Measurements from ENCODE around the gene MARK3. TPM values are rescaled to one million over a fixed set of nuclear protein-coding genes. Genes with fewer than 3 reads are reported as not detected.

The MARK3 gene
- total and polyA plus RNA-seq, 10 of the 15 experiments (the other 5 are each of a cell fraction or from before 2014, with no cell fraction given): 10.7 to 75.1 (median 41.4) TPM

DNA sequence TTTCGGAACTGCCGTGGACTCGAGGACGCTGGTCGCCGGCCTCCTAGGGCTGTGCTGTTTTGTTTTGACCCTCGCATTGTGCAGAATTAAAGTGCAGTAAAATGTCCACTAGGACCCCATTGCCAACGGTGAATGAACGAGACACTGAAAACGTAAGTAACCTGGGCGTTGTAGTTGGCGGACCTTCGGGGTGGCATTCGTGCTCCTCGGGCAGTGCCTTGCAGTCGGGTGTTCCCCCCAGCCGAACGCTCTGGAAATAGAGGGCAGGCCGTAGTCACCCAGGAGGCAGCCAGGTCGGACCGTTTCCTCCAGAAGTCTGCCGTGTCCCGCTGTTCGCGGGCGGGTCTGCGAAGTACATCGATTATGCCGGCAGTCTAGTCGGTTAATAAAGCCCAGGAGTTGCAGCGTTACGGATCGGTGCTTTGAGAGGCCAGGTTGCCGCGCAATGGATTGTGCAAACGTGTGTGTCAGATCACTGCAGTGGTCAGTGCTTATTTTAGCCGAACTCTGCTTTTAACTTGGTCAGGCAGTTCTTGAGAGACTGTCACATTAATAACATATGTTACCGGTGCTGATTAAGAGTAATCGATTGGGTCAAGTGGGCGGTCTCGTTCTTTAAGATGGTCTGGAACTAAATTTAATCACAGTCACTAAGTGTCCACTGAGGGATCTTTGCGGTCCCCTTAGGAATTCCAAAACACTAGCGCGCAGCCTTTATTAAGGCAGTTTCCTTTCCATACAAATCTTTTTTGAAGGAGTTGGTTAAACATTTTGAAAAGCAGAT, 906 bp downstream of the MARK3 start (continued):
- TF ChIP-seq, protein P1, sequence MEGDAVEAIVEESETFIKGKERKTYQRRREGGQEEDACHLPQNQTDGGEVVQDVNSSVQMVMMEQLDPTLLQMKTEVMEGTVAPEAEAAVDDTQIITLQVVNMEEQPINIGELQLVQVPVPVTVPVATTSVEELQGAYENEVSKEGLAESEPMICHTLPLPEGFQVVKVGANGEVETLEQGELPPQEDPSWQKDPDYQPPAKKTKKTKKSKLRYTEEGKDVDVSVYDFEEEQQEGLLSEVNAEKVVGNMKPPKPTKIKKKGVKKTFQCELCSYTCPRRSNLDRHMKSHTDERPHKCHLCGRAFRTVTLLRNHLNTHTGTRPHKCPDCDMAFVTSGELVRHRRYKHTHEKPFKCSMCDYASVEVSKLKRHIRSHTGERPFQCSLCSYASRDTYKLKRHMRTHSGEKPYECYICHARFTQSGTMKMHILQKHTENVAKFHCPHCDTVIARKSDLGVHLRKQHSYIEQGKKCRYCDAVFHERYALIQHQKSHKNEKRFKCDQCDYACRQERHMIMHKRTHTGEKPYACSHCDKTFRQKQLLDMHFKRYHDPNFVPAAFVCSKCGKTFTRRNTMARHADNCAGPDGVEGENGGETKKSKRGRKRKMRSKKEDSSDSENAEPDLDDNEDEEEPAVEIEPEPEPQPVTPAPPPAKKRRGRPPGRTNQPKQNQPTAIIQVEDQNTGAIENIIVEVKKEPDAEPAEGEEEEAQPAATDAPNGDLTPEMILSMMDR (IDR thresholded peaks at IDR 0.05 in 2 of 3, conservative IDR thresholded peaks at IDR 0.05 in 1 of 3; ENCODE audit: control insufficient read depth in 2 of 3, extremely low read depth in 1 of 3, insufficient read depth in 1 of 3, low read depth in 3 of 3, low read length in 3 of 3): no peak
- TF ChIP-seq PAX5 (IDR thresholded peaks at IDR 0.05; ENCODE audit: borderline replicate concordance, low read depth, low read length): peak; percentile 67; the same call in 1 of the 2 replicates
- TF ChIP-seq BCL11A (IDR thresholded peaks at IDR 0.05; ENCODE audit: low read depth, low read length): 0 out of 2 replicates have a peak, but pooled peaks have one; percentile 20
- no peak for TF ChIP-seq NFYB (IDR thresholded peaks at IDR 0.05; ENCODE audit: insufficient read depth, low read depth, low read length)

DNA sequence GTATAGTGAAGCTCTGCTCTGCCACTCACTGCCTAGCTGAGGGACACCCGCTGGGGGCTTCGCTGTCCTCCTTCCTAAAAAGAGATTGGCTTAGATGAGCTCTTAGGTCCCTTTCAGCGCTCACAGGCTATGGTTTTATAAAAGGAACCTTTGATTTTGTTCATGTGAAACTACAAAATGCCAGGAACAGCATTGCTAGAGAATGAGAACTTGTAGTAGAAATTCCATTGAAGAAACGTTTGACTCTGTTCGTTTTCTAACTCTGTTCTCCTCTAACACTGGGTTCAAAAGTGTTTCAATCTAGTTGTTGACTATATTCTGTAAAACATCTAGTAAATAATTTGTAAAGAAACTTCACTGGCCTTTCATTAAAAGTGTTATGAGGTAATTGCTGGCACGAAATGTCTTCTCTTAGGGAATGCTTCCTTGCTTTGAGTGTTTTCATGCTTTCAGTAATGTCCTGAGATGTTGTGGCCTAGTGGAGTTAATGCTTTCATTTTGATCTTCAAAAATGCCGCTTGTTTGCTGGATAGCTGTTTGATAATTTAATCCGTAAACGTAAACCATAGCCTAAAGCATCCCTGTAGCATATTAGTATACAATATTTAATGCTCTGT, 1.6 kb downstream of the MARK3 start:
- in situ Hi-C loops (cut with MboI): no loop called here

More for the DNA sequence above, 1.6 kb downstream of the MARK3 start:
- RAD21 ChIA-PET (ENCODE audit: unreplicated experiment): no interaction called here
- H3K79me2 ChIP-seq (ENCODE audit: control insufficient read depth, insufficient read depth, low read length): peaks cover 63% of the 10 kb centered on the region
- H3K36me3 ChIP-seq (ENCODE audit: control insufficient read depth in 2 of 2, insufficient read depth in 2 of 2, low read length in 1 of 2): no peaks in the 10 kb centered on the region
- H3K27ac ChIP-seq (ENCODE audit: control insufficient read depth, insufficient read depth): peak overlapping the region; percentile 86
- WGBS (ENCODE audit: insufficient coverage, insufficient replicate concordance, low lambda C conversion rate, missing lambda C conversion rate): 6% methylated on average over 9 of the region's 9 CpGs
- intact Hi-C loops (cut with micrococcal nuclease; ENCODE audit: unreplicated experiment): loop anchor here (5.0 kb wide), 1 partner anchor 55 kb away; the partner anchor contains the start of gene EIF5
- POLR2A ChIA-PET: interaction anchor here (0.7 kb wide), 1 partner anchor 40 kb away, joined by 3 read pairs; no protein-coding TSS in a partner anchor
- DNase-seq (ENCODE audit: low read depth, low spot score) (no peak), FAIRE-seq (peak; percentile 38), ATAC-seq (no peak)
- H2AFZ ChIP-seq (ENCODE audit: control insufficient read depth, low read depth, low read length): no peak overlapping the region
- CTCF ChIA-PET: interaction anchor here (1.0 to 1.7 kb wide), 4 partner anchors 13 to 55 kb away, joined by 3 to 5 read pairs (median 4); no protein-coding TSS in a partner anchor
- TF ChIP-seq, protein P2, sequence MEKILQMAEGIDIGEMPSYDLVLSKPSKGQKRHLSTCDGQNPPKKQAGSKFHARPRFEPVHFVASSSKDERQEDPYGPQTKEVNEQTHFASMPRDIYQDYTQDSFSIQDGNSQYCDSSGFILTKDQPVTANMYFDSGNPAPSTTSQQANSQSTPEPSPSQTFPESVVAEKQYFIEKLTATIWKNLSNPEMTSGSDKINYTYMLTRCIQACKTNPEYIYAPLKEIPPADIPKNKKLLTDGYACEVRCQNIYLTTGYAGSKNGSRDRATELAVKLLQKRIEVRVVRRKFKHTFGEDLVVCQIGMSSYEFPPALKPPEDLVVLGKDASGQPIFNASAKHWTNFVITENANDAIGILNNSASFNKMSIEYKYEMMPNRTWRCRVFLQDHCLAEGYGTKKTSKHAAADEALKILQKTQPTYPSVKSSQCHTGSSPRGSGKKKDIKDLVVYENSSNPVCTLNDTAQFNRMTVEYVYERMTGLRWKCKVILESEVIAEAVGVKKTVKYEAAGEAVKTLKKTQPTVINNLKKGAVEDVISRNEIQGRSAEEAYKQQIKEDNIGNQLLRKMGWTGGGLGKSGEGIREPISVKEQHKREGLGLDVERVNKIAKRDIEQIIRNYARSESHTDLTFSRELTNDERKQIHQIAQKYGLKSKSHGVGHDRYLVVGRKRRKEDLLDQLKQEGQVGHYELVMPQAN (conservative IDR thresholded peaks at IDR 0.05): 0 out of 2 replicates have a peak, but pooled peaks have one; percentile 35
- no peak for TF ChIP-seq JUNB (IDR thresholded peaks at IDR 0.05)
- H4K20me1 ChIP-seq (ENCODE audit: control insufficient read depth, insufficient read depth): peaks cover 2% of the 10 kb centered on the region; the same call in 1 of the 2 replicates
- peak overlapping the region; percentile 91 for H3K9ac ChIP-seq (ENCODE audit: control insufficient read depth, insufficient read depth, low read length)
- H3K4me2 ChIP-seq (ENCODE audit: control insufficient read depth, insufficient read depth): peak overlapping the region; percentile 93
- BruUV-seq (replicated peaks): no TSS peak
- H3K4me1 ChIP-seq (ENCODE audit: control insufficient read depth, insufficient read depth, low read length): peaks cover 13% of the 10 kb centered on the region
- H3K9me3 ChIP-seq (replicated peaks; ENCODE audit: control insufficient read depth, insufficient read depth, low read length): no peaks in the 10 kb centered on the region
- H3K4me3 ChIP-seq: peak overlapping the region; percentile 91
- no peaks in the 10 kb centered on the region for H3K27me3 ChIP-seq (replicated peaks in 1 of 2; ENCODE audit: control insufficient read depth in 2 of 2, insufficient read depth in 2 of 2, low read length in 1 of 2)
- SMC1A ChIA-PET (ENCODE audit: uncharacterized antibody, unreplicated experiment): interaction anchor here (0.7 kb wide), 1 partner anchor 41 kb away, joined by 4 read pairs; no protein-coding TSS in a partner anchor

All from GM12878 (cell line).